Gastroesophageal sphincter (tissue), 4 donors: ENCODE results near the gene ZZZ3. TPM values are rescaled to one million over a fixed set of nuclear protein-coding genes. Genes with fewer than 3 reads are reported as not detected.

Source experiments
- ATAC-seq: fragments of 150-250 bp; one replicate; pipeline ENCODE4 v1.9.1; 2016; ENCODE audit warnings: mild to moderate bottlenecking, moderate library complexity
- H3K27ac ChIP-seq, 4 donors: fragments of 200-600 bp; sonication (generic) in 3 of 4; 1 replicate in 3 of 4; 2 replicates in 1 of 4; pipeline ENCODE4 v1.5.1; 2016 to 2019
- H3K27me3 ChIP-seq: fragments of 200-600 bp; sonication (generic); one replicate; pipeline ENCODE4 v1.5.1; 2019
- H3K36me3 ChIP-seq, 2 donors: fragments of 200-600 bp; sonication (generic); one replicate each; pipeline ENCODE4 v1.5.1; 2019; ENCODE audit warnings: control low read depth in 1 of 2
- H3K4me1 ChIP-seq, 3 donors: fragments of 200-600 bp; sonication (generic); 1 replicate in 2 of 3; 2 replicates in 1 of 3; pipeline ENCODE4 v1.5.1; 2016 to 2019; ENCODE audit warnings: control low read depth in 2 of 3
- H3K4me3 ChIP-seq, 2 donors: fragments of 200-600 bp; sonication (generic); one replicate each; pipeline ENCODE4 v1.5.1; 2019; ENCODE audit warnings: mild to moderate bottlenecking in 1 of 2, moderate library complexity in 1 of 2
- H3K9me3 ChIP-seq, 3 donors: fragments of 200-600 bp; sonication (generic); one replicate each; pipeline ENCODE4 v1.5.1; 2017 to 2019; ENCODE audit warnings: control low read depth in 2 of 3
- EP300 ChIP-seq: sonication (generic); formaldehyde crosslinking; IDR thresholded peaks from one replicate; pipeline ENCODE4 v1.6.1; 2017; ENCODE audit warnings: antibody characterized with exemption, mild to moderate bottlenecking
- POLR2A ChIP-seq, 2 donors: fragments of 450-650 bp; IDR thresholded peaks; one replicate each; pipeline ENCODE4 v1.6.1; 2017; ENCODE audit warnings: antibody characterized with exemption in 2 of 2, mild to moderate bottlenecking in 2 of 2, moderate library complexity in 1 of 2
- POLR2AphosphoS5 ChIP-seq: sonication (generic); formaldehyde crosslinking; IDR thresholded peaks from one replicate; pipeline ENCODE4 v1.6.1; 2017; ENCODE audit warnings: antibody characterized with exemption
- WGBS, 2 donors: methylation state at CpG; one replicate each; pipeline ENCODE4 v1.1.5; 2018; ENCODE audit warnings: low coverage in 1 of 2; 5-methylcytosine and 5-hydroxymethylcytosine counted together
- total RNA-seq, 4 donors: library from RNA; depleted of rRNA; stranded (reverse); fragments of >200 nt; gene quantifications; one replicate each; pipeline ENCODE4 v1.1.0, GENCODE V29; 2016
- TF ChIP-seq, protein P1 (sequence below), 4 experiments: fragments of 200-600 bp in 2 of 4; fragments of 450-650 bp in 2 of 4; sonication (generic) in 1 of 4; IDR thresholded peaks; one replicate each; pipeline ENCODE4 v1.5.1; 2017 to 2019; ENCODE audit warnings: antibody characterized with exemption in 4 of 4, mild to moderate bottlenecking in 2 of 4, moderate library complexity in 2 of 4

The ZZZ3 gene
- 10 to 100 TPM; 38.2 to 79.7 (median 53.5) TPM for total RNA-seq

DNA sequence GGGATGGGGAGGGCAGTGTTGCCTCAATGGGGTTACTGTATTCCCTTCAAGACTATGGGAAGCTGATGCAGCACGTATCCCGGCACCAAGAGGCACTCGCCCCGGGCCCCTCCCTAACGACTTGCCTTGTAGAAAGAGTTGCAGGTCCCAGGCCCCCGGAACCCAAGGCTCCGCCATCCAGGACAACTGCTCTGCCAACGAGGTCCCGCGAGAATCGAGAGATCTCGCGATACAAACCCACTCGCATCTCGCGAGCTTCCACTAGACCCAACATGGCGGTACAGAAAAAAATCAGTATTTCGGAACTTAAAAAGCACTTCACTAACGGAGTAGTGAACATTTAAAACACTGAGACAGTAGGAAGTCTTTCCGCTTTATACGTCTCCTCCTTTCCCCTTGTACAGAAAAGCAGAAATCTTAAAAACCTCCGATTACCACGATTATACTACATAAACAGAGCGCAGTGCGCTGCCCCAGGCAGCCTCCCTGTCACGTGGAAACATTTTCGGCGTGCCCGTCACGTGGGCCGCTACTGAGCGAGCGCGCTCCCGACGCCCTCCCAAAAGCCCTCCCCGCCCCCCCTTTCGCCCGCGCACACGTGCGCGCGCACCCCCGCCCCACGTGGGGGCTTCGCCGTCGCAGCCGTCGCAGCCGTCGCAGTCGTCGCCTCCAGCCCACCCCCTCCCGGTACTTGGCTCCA is at the start of gene ZZZ3:
ZZZ3 (minus strand) TSS at position 199 of the 700 bp plus-strand sequence. CDS start 49,304 bp downstream, outside the sequence.
- no peaks in the 10 kb centered on the region for H3K9me3 ChIP-seq
- H3K4me3 ChIP-seq = peak within 1 kb of the TSS; percentile 68 to 90
- WGBS, 2 donors = 1% methylated on average over 11 to 20 of the region's 56 CpGs
- peak within 1 kb of the TSS; percentile 66 to 95 (median 94) for H3K27ac ChIP-seq
- peaks cover 0 to 54% (median 6%) of the 10 kb centered on the region in 3 donors for H3K4me1 ChIP-seq
- H3K27me3 ChIP-seq = no peaks in the 10 kb centered on the region
- no peaks in the 10 kb centered on the region for H3K36me3 ChIP-seq
- ATAC-seq = peak; percentile 84
- TF ChIP-seq EP300 (no peak), POLR2A (IDR thresholded peaks at IDR 0.05) (peak in 1 of 2 donors; percentile 17), POLR2AphosphoS5 (peak; percentile 41)
- TF ChIP-seq, protein P1, sequence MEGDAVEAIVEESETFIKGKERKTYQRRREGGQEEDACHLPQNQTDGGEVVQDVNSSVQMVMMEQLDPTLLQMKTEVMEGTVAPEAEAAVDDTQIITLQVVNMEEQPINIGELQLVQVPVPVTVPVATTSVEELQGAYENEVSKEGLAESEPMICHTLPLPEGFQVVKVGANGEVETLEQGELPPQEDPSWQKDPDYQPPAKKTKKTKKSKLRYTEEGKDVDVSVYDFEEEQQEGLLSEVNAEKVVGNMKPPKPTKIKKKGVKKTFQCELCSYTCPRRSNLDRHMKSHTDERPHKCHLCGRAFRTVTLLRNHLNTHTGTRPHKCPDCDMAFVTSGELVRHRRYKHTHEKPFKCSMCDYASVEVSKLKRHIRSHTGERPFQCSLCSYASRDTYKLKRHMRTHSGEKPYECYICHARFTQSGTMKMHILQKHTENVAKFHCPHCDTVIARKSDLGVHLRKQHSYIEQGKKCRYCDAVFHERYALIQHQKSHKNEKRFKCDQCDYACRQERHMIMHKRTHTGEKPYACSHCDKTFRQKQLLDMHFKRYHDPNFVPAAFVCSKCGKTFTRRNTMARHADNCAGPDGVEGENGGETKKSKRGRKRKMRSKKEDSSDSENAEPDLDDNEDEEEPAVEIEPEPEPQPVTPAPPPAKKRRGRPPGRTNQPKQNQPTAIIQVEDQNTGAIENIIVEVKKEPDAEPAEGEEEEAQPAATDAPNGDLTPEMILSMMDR (IDR thresholded peaks at IDR 0.05) = peak in 1 of 4 experiments; percentile 28

DNA sequence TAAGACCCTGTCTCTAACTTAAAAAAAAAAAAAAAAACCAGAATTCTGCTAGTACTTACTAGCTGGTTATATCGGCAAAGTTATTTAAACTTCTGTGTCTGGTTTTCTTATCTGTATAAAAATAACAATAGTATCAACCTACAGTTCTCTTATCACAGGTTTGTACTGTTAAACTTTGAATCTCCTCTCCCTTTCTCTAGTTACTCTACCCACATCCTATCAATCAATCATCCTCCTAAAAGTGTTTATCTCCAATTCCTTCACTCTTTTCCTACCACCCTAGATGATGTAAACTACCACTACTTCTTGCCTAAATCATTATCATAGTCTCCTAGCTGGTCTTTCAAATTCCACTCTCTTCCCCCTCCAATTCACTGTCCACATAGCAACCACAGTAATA is 49.6 kb upstream of the ZZZ3 start:
- H3K27ac ChIP-seq = no peak overlapping the region
- no peaks in the 10 kb centered on the region for H3K9me3 ChIP-seq
- ATAC-seq = no peak
- H3K4me3 ChIP-seq = no peak overlapping the region
- TF ChIP-seq, protein P1 (IDR thresholded peaks at IDR 0.05) = no peak
- TF ChIP-seq EP300 = no peak
- no peaks in the 10 kb centered on the region for H3K27me3 ChIP-seq
- peaks cover 0 to 81% of the 10 kb centered on the region in 2 donors for H3K36me3 ChIP-seq
- 27 to 89% methylated on average over 1 of the region's 1 CpG for WGBS, 2 donors
- H3K4me1 ChIP-seq = no peaks in the 10 kb centered on the region

DNA sequence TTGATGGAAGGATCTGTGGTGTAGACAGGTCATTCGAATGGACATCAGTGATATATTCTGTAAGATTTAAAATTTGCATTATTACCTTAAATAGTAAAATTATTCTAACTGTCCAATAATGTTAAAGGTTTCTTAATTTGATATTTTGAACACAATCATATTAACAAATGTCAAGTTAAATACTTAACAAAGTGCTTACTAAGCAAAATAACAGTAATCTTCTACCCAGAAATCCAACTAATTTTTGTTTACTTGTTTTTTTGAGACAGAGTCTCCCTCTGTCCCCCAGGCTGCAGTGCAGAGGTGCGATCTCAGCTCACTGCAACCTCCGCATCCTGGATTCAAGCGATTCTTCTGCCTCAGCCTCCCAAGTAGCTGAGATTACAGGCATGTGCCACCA is 43.2 kb upstream of the ZZZ3 start:
- Histone ChIP-seq H3K27ac (no peak overlapping the region), H3K4me1 (no peaks in the 10 kb centered on the region), H3K9me3 (no peaks in the 10 kb centered on the region), H3K27me3 (no peaks in the 10 kb centered on the region), H3K36me3 (peaks cover 10 to 98% of the 10 kb centered on the region in 2 donors), H3K4me3 (no peak overlapping the region)
- WGBS, 2 donors = 92 to 98% methylated on average over 4 of the region's 4 CpGs
- TF ChIP-seq, protein P1 (IDR thresholded peaks at IDR 0.05) = no peak
- no peak for TF ChIP-seq POLR2A (IDR thresholded peaks at IDR 0.05)
- TF ChIP-seq EP300 = no peak
- TF ChIP-seq POLR2AphosphoS5 = no peak
- no peak for ATAC-seq

DNA sequence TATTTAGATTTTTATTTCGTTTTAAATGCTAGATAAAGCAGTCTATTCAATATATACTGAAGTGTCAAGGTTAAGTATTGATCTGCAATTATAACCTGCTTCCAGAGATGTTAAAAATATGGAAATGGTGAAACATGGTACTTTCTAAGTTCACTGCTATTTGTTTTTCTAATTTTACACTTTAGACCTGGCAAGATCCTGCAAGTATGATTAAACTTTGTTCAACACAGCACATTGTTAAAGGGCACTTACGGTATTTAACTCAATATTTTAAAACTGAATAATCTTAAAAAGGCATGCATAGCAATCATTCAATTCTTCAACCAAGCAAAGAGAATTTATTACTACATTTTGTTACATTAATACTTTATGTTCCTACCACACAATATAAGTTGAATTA is 35.7 kb upstream of the ZZZ3 start:
- no peaks in the 10 kb centered on the region for H3K27me3 ChIP-seq
- H3K36me3 ChIP-seq = peaks cover 10 to 100% of the 10 kb centered on the region in 2 donors
- H3K4me1 ChIP-seq = no peaks in the 10 kb centered on the region
- H3K4me3 ChIP-seq = no peak overlapping the region
- TF ChIP-seq EP300 = no peak
- TF ChIP-seq POLR2AphosphoS5 = no peak
- TF ChIP-seq, protein P1 (IDR thresholded peaks at IDR 0.05) = no peak
- H3K27ac ChIP-seq = no peak overlapping the region
- 95 to 97% methylated on average over 2 of the region's 2 CpGs for WGBS, 2 donors
- H3K9me3 ChIP-seq = no peaks in the 10 kb centered on the region
- no peak for ATAC-seq

DNA sequence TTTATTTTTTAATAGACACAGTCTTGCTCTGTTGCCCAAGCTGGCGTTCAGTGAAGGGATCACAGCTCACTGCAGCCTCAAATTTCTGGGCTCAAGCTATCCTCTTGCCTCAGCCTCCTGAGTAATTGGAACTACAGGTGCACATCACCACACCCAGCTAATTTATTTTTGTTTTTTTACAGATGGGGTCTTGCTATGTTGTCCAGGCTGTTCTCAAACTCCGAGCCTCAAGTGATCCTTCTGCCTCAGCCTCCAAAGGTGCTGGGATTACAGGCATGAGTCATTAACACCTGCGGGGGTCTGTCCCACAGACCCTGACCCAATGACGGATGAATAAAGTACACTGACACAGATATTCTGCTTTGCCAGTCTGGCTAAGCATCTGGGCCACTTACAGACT is 33.6 kb upstream of the ZZZ3 start:
- Histone ChIP-seq H3K27me3 (no peaks in the 10 kb centered on the region), H3K4me1 (no peaks in the 10 kb centered on the region), H3K4me3 (no peak overlapping the region), H3K27ac (no peak overlapping the region), H3K9me3 (no peaks in the 10 kb centered on the region), H3K36me3 (peaks cover 6 to 100% of the 10 kb centered on the region in 2 donors)
- no peak for ATAC-seq
- WGBS, 2 donors = 92 to 100% methylated on average over 1 to 4 of the region's 4 CpGs
- TF ChIP-seq, protein P1 (IDR thresholded peaks at IDR 0.05) = no peak
- TF ChIP-seq EP300 = no peak
- no peak for TF ChIP-seq POLR2A (IDR thresholded peaks at IDR 0.05)
- no peak for TF ChIP-seq POLR2AphosphoS5
